GM21576 (cell line): Measurements from ENCODE around the gene SNTG2.
"Not testable (repeated sequence)": the region's sequence is repeated elsewhere in the genome, so short reads cannot be mapped to it uniquely, and the experiment has no call there.

ENCODE experiments used
- ATAC-seq: cut with Tn5 transposase; IDR thresholded peaks from one replicate; pipeline ENCODE4 v1.9.1; 2021; ENCODE audit warnings: mild to moderate bottlenecking, moderate library complexity; ENCODE audit not compliant: unreplicated experiment

The SNTG2 gene

GRCh38 chr2:1353543-1353942, 402.9 kb downstream of the SNTG2 start:
- no peak for ATAC-seq

- no peak for ATAC-seq
Measured at GRCh38 chr2:1360144-1360543, 409.5 kb downstream of the SNTG2 start.

GRCh38 chr2:1360557-1361250, 410.1 kb downstream of the SNTG2 start:
- ATAC-seq: no peak

GRCh38 chr2:1363367-1363766, 412.7 kb downstream of the SNTG2 start:
- no peak for ATAC-seq

- ATAC-seq: no peak
Measured at GRCh38 chr2:1366546-1367134, 416.0 kb downstream of the SNTG2 start.

- ATAC-seq: no peak
Measured at GRCh38 chr2:1367601-1368000, 417.0 kb downstream of the SNTG2 start.

GRCh38 chr2:1369905-1370304, 419.3 kb downstream of the SNTG2 start:
- ATAC-seq: no peak

GRCh38 chr2:1370461-1370860, 419.8 kb downstream of the SNTG2 start:
- no peak for ATAC-seq

GRCh38 chr2:1371082-1371481, 420.4 kb downstream of the SNTG2 start:
- ATAC-seq: no peak

- no peak for ATAC-seq
Measured at GRCh38 chr2:1373830-1374229, 423.2 kb downstream of the SNTG2 start.

GRCh38 chr2:1374287-1374686, 423.6 kb downstream of the SNTG2 start:
- no peak for ATAC-seq

- no peak for ATAC-seq
Measured at GRCh38 chr2:1375794-1376193, 425.1 kb downstream of the SNTG2 start.

- ATAC-seq: no peak
Measured at GRCh38 chr2:1377473-1377872, 426.8 kb downstream of the SNTG2 start.

GRCh38 chr2:1378456-1379150, 428.0 kb downstream of the SNTG2 start:
- ATAC-seq: no peak

GRCh38 chr2:1381644-1382043, 431.0 kb downstream of the SNTG2 start:
- no peak for ATAC-seq

GRCh38 chr2:1387954-1388725, 437.5 kb downstream of the SNTG2 start:
- ATAC-seq: not testable (repeated sequence)

- not testable (repeated sequence) for ATAC-seq
Measured at GRCh38 chr2:1390118-1390517, 439.5 kb downstream of the SNTG2 start.

- ATAC-seq: no peak
Measured at GRCh38 chr2:1393321-1393720, 442.7 kb downstream of the SNTG2 start.

- no peak for ATAC-seq
Measured at GRCh38 chr2:1394709-1395408, 444.2 kb downstream of the SNTG2 start.

GRCh38 chr2:1397350-1397749, 446.7 kb downstream of the SNTG2 start:
- ATAC-seq: no peak

GRCh38 chr2:1398191-1398590, 447.5 kb downstream of the SNTG2 start:
- ATAC-seq: no peak
